Left renal pelvis (tissue), 4 donors: Measurements from ENCODE around the gene BTNL8. TPM values are rescaled to one million over a fixed set of nuclear protein-coding genes. Genes with fewer than 3 reads are reported as not detected.
A peak's percentile ranks its signal among the peaks of the same experiment; 100 is the strongest.
"Not testable (repeated sequence)": the region's sequence is repeated elsewhere in the genome, so short reads cannot be mapped to it uniquely, and the experiment has no call there.

Source experiments
- DNase-seq, 4 donors: peaks; one replicate each; pipeline ENCODE4 v3.0.0-alpha.2; 2013; ENCODE audit warnings: low read depth in 4 of 4, low spot score in 3 of 4
- polyA plus RNA-seq, 4 donors: library from polyadenylated mRNA; unstranded; fragments of 120-200 nt; gene quantifications; one replicate each; pipeline ENCODE4 v1.2.1, GENCODE V29; 2013; ENCODE audit not compliant: insufficient read length in 4 of 4

BTNL8 gene
- polyA plus RNA-seq, 4 donors = 0.24 to 0.84 (median 0.37) TPM; not detected in 1

DNA sequence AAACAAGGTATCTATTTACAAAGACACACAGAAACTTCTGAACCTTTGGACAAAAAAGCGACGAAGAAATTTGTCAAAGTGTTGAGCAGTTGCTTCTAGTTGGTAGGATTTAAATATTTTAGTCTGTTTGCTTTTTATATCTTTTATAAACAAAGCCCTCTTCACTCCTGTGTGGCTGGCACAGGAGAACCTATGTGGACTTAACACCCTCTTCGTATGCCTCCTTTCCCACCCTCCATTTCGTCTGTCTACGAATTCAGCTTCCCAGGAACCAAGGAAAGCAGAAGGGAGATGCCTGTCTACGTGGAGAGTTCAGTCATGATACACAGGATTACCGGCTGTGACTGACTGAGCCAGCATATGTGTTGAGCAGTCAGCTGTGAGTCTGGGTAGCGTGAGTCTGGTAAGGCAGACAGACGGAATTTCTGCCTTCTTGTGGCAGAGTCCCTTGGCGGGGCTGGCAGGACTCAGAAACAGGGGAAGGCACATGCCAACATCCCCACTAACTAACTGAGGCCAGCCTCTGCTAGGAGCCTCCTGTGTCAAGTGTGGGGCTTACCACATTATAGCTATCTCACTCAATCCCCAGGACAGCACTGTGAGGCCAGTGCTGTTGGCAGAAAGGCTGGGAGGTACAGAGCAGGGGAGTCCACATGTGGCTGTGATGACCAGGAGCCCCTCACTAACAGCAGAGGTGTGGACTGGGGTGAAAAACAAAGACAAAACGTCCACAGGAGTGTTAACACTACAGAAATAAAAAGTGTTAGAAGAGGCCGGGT, 24.0 kb upstream of the BTNL8 start:
- no peak for DNase-seq

GRCh38 chr5:180875860-180876426, 23.0 kb upstream of the BTNL8 start:
- no peak for DNase-seq

DNA sequence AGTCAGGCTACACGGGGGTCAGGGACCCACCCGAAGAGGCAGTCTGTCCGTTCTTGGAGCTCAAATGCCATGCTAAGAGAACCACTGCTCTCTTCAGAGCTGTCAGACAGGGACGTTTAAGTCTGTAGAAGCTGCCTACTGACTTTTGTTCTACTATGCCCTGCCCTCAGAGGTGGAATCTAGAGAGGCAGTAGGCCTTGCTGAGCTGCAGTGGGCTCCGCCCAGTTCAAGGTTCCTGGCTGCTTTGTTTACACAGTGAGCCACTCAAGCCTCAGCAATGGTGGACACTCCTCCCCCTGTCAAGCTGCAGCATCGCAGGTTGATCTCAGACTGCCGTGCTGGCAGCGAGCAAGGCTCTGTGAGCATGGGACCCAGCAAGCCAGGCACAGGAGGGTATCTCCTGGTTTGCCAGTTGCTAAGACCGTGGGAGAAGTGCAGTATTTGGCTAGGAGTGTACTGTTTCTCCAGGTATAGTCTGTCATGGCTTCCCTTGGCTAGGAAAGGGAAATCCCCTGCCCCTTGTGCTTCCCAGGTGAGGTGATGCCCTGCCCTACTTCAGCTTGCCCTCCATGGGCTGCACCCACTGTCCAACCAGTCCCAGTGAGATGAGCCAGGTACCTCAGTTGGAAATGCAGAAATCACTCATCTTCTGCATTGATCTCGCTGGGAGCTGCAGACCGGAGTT, 13.0 kb upstream of the BTNL8 start:
- not testable (repeated sequence) for DNase-seq

DNA sequence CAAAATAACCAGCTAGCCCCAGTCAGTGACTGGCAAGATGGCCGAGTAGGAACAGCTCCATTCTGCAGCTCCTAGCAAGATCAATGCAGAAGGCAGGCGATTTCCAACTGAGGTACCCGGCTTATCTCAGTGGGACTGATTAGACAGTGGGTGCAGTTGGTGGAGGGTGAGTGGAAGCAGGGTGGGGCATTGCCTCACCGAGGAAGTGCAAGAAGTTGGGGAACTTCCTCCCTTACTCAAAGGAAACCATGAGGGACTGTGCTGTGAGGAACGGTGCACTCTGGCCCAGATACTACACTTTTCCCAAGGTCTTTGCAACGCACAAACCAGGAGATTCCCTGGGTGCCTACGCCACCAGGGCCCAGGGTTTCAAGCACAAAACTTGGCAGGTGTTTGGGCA, 9.6 kb upstream of the BTNL8 start:
- DNase-seq = no peak

GRCh38 chr5:180895330-180895729, 3.6 kb upstream of the BTNL8 start:
- not testable (repeated sequence) for DNase-seq

- no peak for DNase-seq
Observed at GRCh38 chr5:180900178-180900577, 1.2 kb downstream of the BTNL8 start.

DNA sequence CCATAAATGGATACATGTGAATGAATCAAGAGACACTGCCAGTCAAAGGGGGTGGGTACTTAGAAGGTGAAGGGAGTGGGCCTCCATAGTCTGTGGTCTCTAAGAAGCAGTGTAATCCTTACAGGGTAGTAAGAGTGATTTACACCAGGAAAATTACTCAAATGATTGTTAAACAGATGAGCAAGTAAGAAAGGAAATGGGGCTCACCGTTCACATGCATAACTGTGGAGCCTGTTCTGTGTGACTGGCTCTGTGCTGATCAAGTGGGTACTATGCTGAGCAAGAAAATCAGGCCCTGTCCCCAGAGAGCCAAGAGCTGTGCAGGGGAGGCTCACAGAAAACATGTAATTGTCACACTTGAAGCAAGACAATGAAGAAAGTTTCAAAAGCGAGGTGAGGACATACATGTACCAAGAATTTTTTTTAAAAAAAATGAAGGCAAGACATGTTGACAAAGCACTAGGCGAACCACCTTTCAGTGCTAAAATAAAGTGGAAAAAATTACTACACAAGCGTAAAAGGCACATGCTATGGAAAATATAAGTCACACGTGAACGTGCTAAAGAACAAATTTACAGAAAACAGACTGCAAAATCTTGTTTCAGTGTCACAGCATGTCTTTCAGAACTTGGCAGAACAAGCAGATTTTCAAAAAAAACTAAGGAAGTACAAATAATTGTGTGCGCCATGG, 2.5 kb downstream of the BTNL8 start:
- no peak for DNase-seq

- no peak for DNase-seq
Observed at GRCh38 chr5:180908400-180908799, 9.4 kb downstream of the BTNL8 start.

DNA sequence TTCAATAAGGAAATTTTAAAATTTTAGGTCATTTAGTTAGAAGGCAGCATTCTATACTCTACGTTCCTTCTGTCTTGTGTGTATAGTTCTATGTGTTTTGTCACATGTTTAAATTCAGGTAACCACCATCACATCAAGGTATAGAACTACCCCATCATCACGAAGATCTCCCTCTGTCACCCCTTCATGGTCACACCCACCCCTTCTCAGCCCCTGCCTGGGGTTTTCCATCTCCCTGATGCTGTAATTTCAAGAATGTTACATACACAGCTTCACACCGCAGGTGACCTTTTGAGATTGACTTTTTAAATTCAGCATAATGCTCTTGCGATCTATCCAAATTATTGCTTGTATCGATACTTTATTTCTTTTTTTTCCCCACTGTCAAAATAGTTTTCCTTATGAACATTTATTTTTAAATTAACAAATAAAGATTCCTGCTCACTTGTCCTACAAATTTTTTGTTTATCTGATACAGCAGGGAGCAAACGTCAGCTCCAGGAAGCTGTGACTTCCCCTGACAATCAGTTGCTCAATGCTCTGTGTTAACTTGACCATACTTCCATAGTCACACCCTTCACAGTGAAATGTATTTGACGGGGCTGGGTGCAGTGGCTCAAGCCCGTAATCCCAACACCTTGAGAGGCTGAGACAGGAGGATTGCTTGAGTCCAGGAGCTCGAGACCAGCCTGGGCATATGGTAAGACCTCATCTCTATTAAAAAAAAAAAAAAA, 10.2 kb downstream of the BTNL8 start:
- DNase-seq = no peak

DNA sequence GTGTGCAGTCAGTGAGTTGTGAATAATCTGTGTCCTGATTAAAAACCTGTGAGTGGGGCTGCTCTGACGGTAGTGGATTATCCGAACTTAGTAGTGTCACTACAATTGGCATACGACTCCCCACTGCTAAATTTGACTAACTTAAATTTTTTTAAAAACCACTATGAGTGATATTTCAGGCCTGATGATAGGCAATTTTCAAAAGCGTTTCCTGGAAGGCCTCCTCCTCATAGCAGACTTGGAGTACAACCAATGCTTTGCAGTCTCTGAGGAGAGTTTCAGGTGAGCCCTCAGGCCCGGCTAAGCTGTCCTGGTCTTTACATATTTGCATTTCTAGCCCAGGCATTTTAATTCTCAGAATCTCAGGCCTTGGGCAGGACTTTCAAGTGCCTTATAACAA, 10.8 kb downstream of the BTNL8 start:
- no peak for DNase-seq

DNA sequence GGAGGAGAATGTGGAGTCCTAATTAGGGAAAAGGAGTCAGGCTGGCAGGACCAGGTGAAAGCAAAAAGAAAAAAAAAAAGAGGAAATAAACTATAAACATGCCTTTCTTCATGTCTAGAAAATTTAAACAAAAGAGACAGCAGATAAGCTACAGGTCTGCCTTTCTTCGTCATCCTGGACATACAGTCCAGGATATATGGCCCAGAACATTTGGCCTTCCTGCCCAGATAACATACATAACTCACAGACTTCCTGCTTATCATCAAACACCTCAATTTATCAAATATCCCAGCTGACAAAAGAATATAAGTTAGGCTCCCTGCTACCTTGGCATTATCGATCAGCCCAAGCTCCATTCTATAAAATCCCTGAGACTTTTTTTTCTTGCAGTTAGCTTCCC, 11.2 kb downstream of the BTNL8 start:
- DNase-seq = no peak

DNA sequence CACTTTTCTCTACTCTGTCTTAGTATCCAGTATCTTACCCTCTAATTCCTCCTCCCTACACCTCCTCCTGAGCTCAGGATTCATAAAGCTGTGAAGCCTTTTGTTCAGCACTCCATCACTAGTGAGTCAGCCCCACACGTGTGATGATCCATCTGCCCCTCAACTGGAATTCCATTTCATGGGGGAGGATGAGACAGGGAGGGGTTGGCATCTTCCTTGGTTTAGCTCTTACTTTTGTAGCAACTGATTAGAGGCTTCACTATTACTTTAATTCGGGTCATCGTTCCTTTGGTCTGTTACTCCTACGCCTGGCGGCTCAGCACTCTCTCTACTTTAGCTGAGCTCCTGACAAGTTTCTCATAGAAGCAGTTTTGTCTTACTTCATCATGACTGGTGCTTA, 11.8 kb downstream of the BTNL8 start:
- peak in 1 of 4 donors; percentile 17 for DNase-seq

- no peak for DNase-seq
Observed at GRCh38 chr5:180914646-180915045, 15.7 kb downstream of the BTNL8 start.

GRCh38 chr5:180915924-180916323, 17.0 kb downstream of the BTNL8 start:
- no peak for DNase-seq

GRCh38 chr5:180918380-180918779, 19.4 kb downstream of the BTNL8 start:
- no peak for DNase-seq

- no peak for DNase-seq
Observed at GRCh38 chr5:180920710-180921109, 21.8 kb downstream of the BTNL8 start.

DNA sequence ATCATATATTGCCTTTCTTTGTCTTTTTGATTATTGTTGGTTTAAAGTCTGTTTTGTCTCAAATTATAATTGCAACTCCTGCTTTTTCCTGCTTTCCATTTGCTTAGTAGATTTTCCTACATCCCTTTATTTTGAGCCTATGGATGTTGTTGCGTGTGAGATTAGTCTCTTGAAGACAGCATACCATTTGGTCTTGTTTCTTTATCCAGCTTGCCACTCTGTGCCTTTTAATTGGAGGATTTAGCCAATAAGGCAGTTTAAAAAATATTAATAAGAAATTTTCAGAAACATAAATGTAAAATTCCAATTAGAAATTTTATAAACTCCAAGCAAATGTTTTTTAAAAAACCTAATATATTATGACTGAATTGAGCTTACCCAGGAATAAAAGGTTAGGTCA, 24.0 kb downstream of the BTNL8 start:
- DNase-seq = no peak

DNA sequence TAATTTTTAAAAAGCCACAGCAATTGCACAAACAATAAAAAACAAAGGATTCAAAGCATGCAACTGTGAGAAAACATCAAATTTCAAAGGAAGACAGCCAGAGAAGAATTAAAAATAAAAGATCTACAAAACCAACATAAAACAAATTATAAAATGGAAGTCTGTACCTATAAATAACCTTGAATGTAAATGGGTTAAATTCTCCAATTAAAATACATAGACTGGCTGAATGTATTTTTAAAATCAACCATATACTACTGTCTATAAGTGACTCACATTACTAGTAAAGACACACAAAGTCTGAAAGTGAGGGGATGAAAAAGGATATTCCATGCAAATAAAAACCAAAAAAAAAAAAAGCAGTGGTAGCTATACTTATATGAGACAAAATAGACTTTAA, 33.7 kb downstream of the BTNL8 start:
- DNase-seq = no peak

DNA sequence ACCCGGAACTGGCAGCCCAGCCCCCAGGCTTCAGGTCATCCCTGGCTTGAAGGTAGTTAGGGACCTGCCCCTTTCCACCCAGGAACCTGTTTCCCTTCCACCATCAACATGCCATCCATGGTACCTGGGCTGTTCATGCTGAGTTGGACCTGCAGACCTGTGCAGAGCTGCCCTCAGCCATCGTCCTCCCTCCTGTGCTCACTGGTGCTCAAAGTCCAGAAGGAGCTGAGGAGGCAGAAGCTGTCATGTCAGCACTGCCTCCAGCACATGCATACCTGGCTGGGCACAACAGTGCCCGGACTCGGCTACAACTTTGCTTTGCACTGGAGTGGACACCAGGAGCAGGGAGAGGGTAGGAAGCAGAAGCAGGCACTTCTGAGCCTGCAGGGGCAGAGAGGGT, 36.2 kb downstream of the BTNL8 start:
- no peak for DNase-seq

GRCh38 chr5:180938294-180938693, 39.3 kb downstream of the BTNL8 start:
- no peak for DNase-seq
